ENCODE measurements around the gene TRIM2. TPM values are rescaled to one million over a fixed set of nuclear protein-coding genes. Genes with fewer than 3 reads are reported as not detected.

The TRIM2 gene
- total RNA-seq (2014; rRNA removed; shearing (Covaris generic)) (61.5 and 64.3 TPM in 2 replicates), polyA plus RNA-seq (2016; fragmentation: Nextera tagmentation; extraction: Ambion mirVana) (20.1 and 22.0 TPM in 2 replicates)
- long read RNA-seq, partial matches to known transcripts, result 4 of 15 reads
- long read RNA-seq, other reads (novel, unspliced or antisense), result 10 of 15 reads

- peak; percentile 51 for ATAC-seq
- Mint-ChIP-seq H3K4me3 (peak within 1 kb of the TSS; percentile 76), H3K27me3 (ENCODE audit: insufficient read depth, low read depth, poor library complexity) (peaks cover 13% of the 10 kb centered on the region), H3K4me1 (peaks cover 50% of the 10 kb centered on the region), H3K9me3 (no peaks in the 10 kb centered on the region), H3K36me3 (ENCODE audit: low read depth) (peaks cover 13% of the 10 kb centered on the region; the same call in 2 of the 3 replicates), H3K27ac (peak within 1 kb of the TSS; percentile 48)
- DNase-seq (ENCODE audit: low spot score), result peak; percentile 95
- H2AFZ ChIP-seq, result peak within 1 kb of the TSS; percentile 0; the same call in 1 of the 2 replicates
- H4K20me1 ChIP-seq (replicated peaks; ENCODE audit: insufficient read depth), result no peaks in the 10 kb centered on the region
- H3K9me2 ChIP-seq (ENCODE audit: insufficient read depth), result peaks cover 7% of the 10 kb centered on the region
- peaks cover 28% of the 10 kb centered on the region for H3K79me2 ChIP-seq (replicated peaks; ENCODE audit: insufficient read depth)
- peak within 1 kb of the TSS; percentile 64 for H3K4me3 ChIP-seq
- H3F3A ChIP-seq (replicated peaks; ENCODE audit: low read depth), result 0 out of 2 replicates have a peak, but pooled peaks cover 8% of the 10 kb centered on the region
- TF ChIP-seq NANOG (IDR thresholded peaks at IDR 0.05; ENCODE audit: borderline replicate concordance) (peak; percentile 26; the same call in 1 of the 2 replicates), ZNF114 (CRISPR knock-in tag; IDR thresholded peaks at IDR 0.05) (no peak), POLR2AphosphoS5 (IDR thresholded peaks at IDR 0.05; ENCODE audit: low read depth) (peak; percentile 78), REST (IDR thresholded peaks at IDR 0.05; ENCODE audit: unreplicated experiment) (no peak)
- peaks cover 10% of the 10 kb centered on the region for H3K27me3 ChIP-seq (ENCODE audit: insufficient read depth)
- H3K4me2 ChIP-seq, result peak within 1 kb of the TSS; percentile 92
- H3K4me1 ChIP-seq (ENCODE audit: insufficient read depth), result peaks cover 34% of the 10 kb centered on the region
- H3K27ac ChIP-seq (ENCODE audit: low read depth), result peak within 1 kb of the TSS; percentile 73
- H3K36me3 ChIP-seq (ENCODE audit: insufficient read depth), result no peaks in the 10 kb centered on the region
Observed at GRCh38 chr4:153204247-153204671, at the start of gene TRIM2. TRIM2 (plus strand) TSS chr4:153204443; CDS start chr4:153204531, 88 bp downstream.

GRCh38 chr4:153155686-153156085 is 48.6 kb upstream of the TRIM2 start:
- Histone ChIP-seq H3K4me3 (no peak overlapping the region), H3K9me2 (ENCODE audit: insufficient read depth) (no peaks in the 10 kb centered on the region), H3K36me3 (ENCODE audit: insufficient read depth) (no peaks in the 10 kb centered on the region), H4K20me1 (replicated peaks; ENCODE audit: insufficient read depth) (no peaks in the 10 kb centered on the region), H3K27ac (ENCODE audit: low read depth) (no peak overlapping the region), H3F3A (replicated peaks; ENCODE audit: low read depth) (peaks cover 11% of the 10 kb centered on the region), H3K79me2 (replicated peaks; ENCODE audit: insufficient read depth) (no peaks in the 10 kb centered on the region), H3K27me3 (ENCODE audit: insufficient read depth) (peaks cover 76% of the 10 kb centered on the region), H2AFZ (no peak overlapping the region), H3K4me1 (ENCODE audit: insufficient read depth) (peaks cover 33% of the 10 kb centered on the region), H3K4me2 (peak overlapping the region; percentile 23)
- Mint-ChIP-seq H3K36me3 (ENCODE audit: low read depth) (no peaks in the 10 kb centered on the region), H3K4me3 (no peak overlapping the region), H3K27me3 (ENCODE audit: insufficient read depth, low read depth, poor library complexity) (peaks cover 46% of the 10 kb centered on the region), H3K9me3 (no peaks in the 10 kb centered on the region), H3K27ac (no peak overlapping the region), H3K4me1 (peaks cover 48% of the 10 kb centered on the region)
- ATAC-seq (no peak), DNase-seq (ENCODE audit: low spot score) (no peak)
- TF ChIP-seq ETS1 (IDR thresholded peaks at IDR 0.05) (no peak), EZH2phosphoT487 (IDR thresholded peaks at IDR 0.05; ENCODE audit: unreplicated experiment) (no peak), POLR2AphosphoS5 (IDR thresholded peaks at IDR 0.05; ENCODE audit: low read depth) (no peak), STAT1 (IDR thresholded peaks at IDR 0.05; ENCODE audit: unreplicated experiment) (no peak), ZNF462 (CRISPR knock-in tag; IDR thresholded peaks at IDR 0.05) (no peak), CREB1 (CRISPR knock-in tag; IDR thresholded peaks at IDR 0.05; ENCODE audit: low read depth) (no peak)
